SK-N-SH (cell line): ENCODE results near the gene RAB39A. TPM values are rescaled to one million over a fixed set of nuclear protein-coding genes. Genes with fewer than 3 reads are reported as not detected.

ENCODE experiments used
- CTCF ChIA-PET: fragments of 300-600, 350-600 bp; formaldehyde crosslinking; extraction: SDS; loops from one replicate; lab custom pipeline; 2021; lab: Yijun Ruan, JAX
- POLR2A ChIA-PET: fragments of 350-600 bp; sonication (Branson Sonifier 250); formaldehyde crosslinking; extraction: SDS; loops from one replicate; lab custom pipeline; 2020; ENCODE audit warnings: antibody characterized with exemption, inconsistent platforms; lab: Yijun Ruan, JAX
- DNase-seq: peaks from one replicate; pipeline ENCODE4 v3.0.0; 2012
- H2AFZ ChIP-seq: fragments of 200-600 bp; sonication (generic); 2 replicates; pipeline ENCODE4 v1.8.1; 2016; ENCODE audit warnings: antibody characterized with exemption, mild to moderate bottlenecking, low read depth
- H3F3A ChIP-seq: fragments of 200-600 bp; sonication (generic); replicated peaks from 2 replicates; pipeline ENCODE3; 2016; ENCODE audit warnings: antibody characterized with exemption, mild to moderate bottlenecking; ENCODE audit not compliant: insufficient read depth
- H3K27ac ChIP-seq, 2 experiments: fragments of 200-500 bp in 1 of 2; fragments of 200-600 bp in 1 of 2; sonication (Bioruptor generic) in 1 of 2; sonication (generic), shearing (Covaris generic) in 1 of 2; 2 replicates each; pipeline versions ENCODE4 v1.5.1 to v1.6.1; 2014 to 2016; ENCODE audit warnings: low read depth in 2 of 2, inconsistent platforms in 1 of 2, low read length in 1 of 2, mild to moderate bottlenecking in 1 of 2, mixed read lengths in 1 of 2
- H3K27me3 ChIP-seq: fragments of 200-600 bp; sonication (generic), shearing (Covaris generic); 2 replicates; pipeline ENCODE4 v1.6.1; 2016; ENCODE audit warnings: mixed run types; ENCODE audit not compliant: insufficient read depth
- H3K36me3 ChIP-seq, 2 experiments: fragments of 200-500 bp in 1 of 2; fragments of 200-600 bp in 1 of 2; sonication (Bioruptor generic) in 1 of 2; sonication (generic) in 1 of 2; replicated peaks in 1 of 2; 2 replicates each; pipeline versions ENCODE3 to v1.5.1; 2014 to 2016; ENCODE audit warnings: low read length in 1 of 2, mild to moderate bottlenecking in 1 of 2; ENCODE audit not compliant: insufficient read depth in 2 of 2, control insufficient read depth in 1 of 2
- H3K4me1 ChIP-seq, 2 experiments: fragments of 200-500 bp in 1 of 2; fragments of 200-600 bp in 1 of 2; sonication (Bioruptor generic) in 1 of 2; sonication (generic), shearing (Covaris generic) in 1 of 2; 2 replicates each; pipeline versions ENCODE4 v1.5.1 to v1.6.1; 2014 to 2016; ENCODE audit warnings: low read depth in 1 of 2, low read length in 1 of 2, mixed run types in 1 of 2; ENCODE audit not compliant: insufficient read depth in 2 of 2, control insufficient read depth in 1 of 2
- H3K4me2 ChIP-seq: fragments of 200-600 bp; sonication (generic), shearing (Covaris generic); 2 replicates; pipeline ENCODE4 v1.6.1; 2017; ENCODE audit warnings: mixed run types
- H3K4me3 ChIP-seq, 2 experiments: fragments of 200-500 bp in 1 of 2; fragments of 200-600 bp in 1 of 2; sonication (Bioruptor generic) in 1 of 2; sonication (generic), shearing (Covaris generic) in 1 of 2; 2 replicates each; pipeline versions ENCODE4 v1.5.1 to v1.8.1; 2014 to 2016; ENCODE audit warnings: low read depth in 2 of 2, inconsistent platforms in 1 of 2, low read length in 1 of 2, mild to moderate bottlenecking in 1 of 2, mixed read lengths in 1 of 2, moderate library complexity in 1 of 2
- H3K79me2 ChIP-seq: fragments of 200-600 bp; sonication (generic); 2 replicates; pipeline ENCODE4 v1.8.1; 2017; ENCODE audit warnings: mild to moderate bottlenecking; ENCODE audit not compliant: insufficient read depth
- H3K9ac ChIP-seq: fragments of 200-600 bp; sonication (generic); 2 replicates; pipeline ENCODE4 v1.6.1; 2017; ENCODE audit warnings: mixed run types
- H3K9me2 ChIP-seq: fragments of 200-600 bp; sonication (generic); 2 replicates; pipeline ENCODE4 v1.6.1; 2017; ENCODE audit warnings: mixed run types
- H3K9me3 ChIP-seq: fragments of 200-600 bp; sonication (generic); 2 replicates; pipeline ENCODE4 v1.6.1; 2017; ENCODE audit warnings: mixed run types, mild to moderate bottlenecking, moderate library complexity
- H4K20me1 ChIP-seq: fragments of 200-600 bp; sonication (generic); 2 replicates; pipeline ENCODE4 v1.6.1; 2017; ENCODE audit warnings: mild to moderate bottlenecking, mixed run types; ENCODE audit not compliant: insufficient read depth
- CHD2 ChIP-seq: fragments of 150-350 bp; IDR thresholded peaks from 2 replicates; pipeline ENCODE4 v1.6.1; 2018; ENCODE audit warnings: low read length; ENCODE audit not compliant: partially characterized antibody
- ELF1 ChIP-seq: IDR thresholded peaks from 2 replicates; pipeline ENCODE4 v1.4.0; 2012
- EP300 ChIP-seq, 2 experiments: IDR thresholded peaks; 2 replicates each; pipeline versions ENCODE4 v1.4.0 to v1.6.1; 2012; ENCODE audit warnings: borderline replicate concordance in 1 of 2, low read depth in 1 of 2, low read length in 1 of 2
- FOSL2 ChIP-seq: IDR thresholded peaks from 2 replicates; pipeline ENCODE4 v1.4.0; 2012; ENCODE audit warnings: low read depth, mild to moderate bottlenecking, moderate library complexity, borderline replicate concordance
- FOXJ3 ChIP-seq: sonication (generic); formaldehyde crosslinking; IDR thresholded peaks from 2 replicates; pipeline ENCODE4 v1.5.1; 2020; ENCODE audit warnings: mild to moderate bottlenecking, missing genetic modification reagents
- GABPA ChIP-seq: IDR thresholded peaks from 2 replicates; pipeline ENCODE4 v1.4.0; 2012; ENCODE audit warnings: low read depth, mild to moderate bottlenecking
- GATA2 ChIP-seq: sonication (generic); formaldehyde crosslinking; IDR thresholded peaks from 2 replicates; pipeline ENCODE4 v1.5.0; 2020; ENCODE audit warnings: mild to moderate bottlenecking, missing genetic modification reagents
- MEF2A ChIP-seq: IDR thresholded peaks from 2 replicates; pipeline ENCODE4 v1.4.0; 2012; ENCODE audit warnings: low read depth, borderline replicate concordance
- MXI1 ChIP-seq: IDR thresholded peaks from 2 replicates; pipeline ENCODE4 v1.6.1; 2012; ENCODE audit warnings: mild to moderate bottlenecking, low read depth, low read length, improper control_type of control experiment
- NFIC ChIP-seq: IDR thresholded peaks from 2 replicates; pipeline ENCODE4 v1.4.0; 2012; ENCODE audit warnings: borderline replicate concordance
- POLR2AphosphoS5 ChIP-seq: IDR thresholded peaks from 2 replicates; pipeline ENCODE4 v1.6.1; 2012; ENCODE audit warnings: low read depth, low read length
- RAD21 ChIP-seq: IDR thresholded peaks from 2 replicates; pipeline ENCODE4 v1.6.1; 2012; ENCODE audit warnings: mild to moderate bottlenecking, low read length
- SIN3A ChIP-seq: IDR thresholded peaks from 2 replicates; pipeline ENCODE4 v1.6.1; 2012; ENCODE audit warnings: low read depth, mild to moderate bottlenecking, low read length, moderate library complexity, borderline replicate concordance
- SMC3 ChIP-seq: IDR thresholded peaks from 2 replicates; pipeline ENCODE4 v1.6.1; 2012; ENCODE audit warnings: low read depth, low read length, improper control_type of control experiment
- TEAD4 ChIP-seq: IDR thresholded peaks from 2 replicates; pipeline ENCODE4 v1.4.0; 2012; ENCODE audit warnings: mild to moderate bottlenecking, borderline replicate concordance; ENCODE audit not compliant: insufficient read depth
- YY1 ChIP-seq: IDR thresholded peaks from 2 replicates; pipeline ENCODE4 v1.4.0; 2012; ENCODE audit warnings: low read depth, mild to moderate bottlenecking
- WGBS: methylation state at CpG from one replicate; pipeline ENCODE4 v1.1.6; 2017; ENCODE audit warnings: low lambda C conversion rate; 5-methylcytosine and 5-hydroxymethylcytosine counted together
- polyA plus RNA-seq, 3 experiments: library from polyadenylated mRNA; depleted of rRNA; stranded (reverse); fragments of >200 nt; gene quantifications; 2 replicates each; pipeline ENCODE4 v1.2.3, GENCODE V29; 2012
- TF ChIP-seq, protein P1 (sequence below): fragments of 200-600 bp; sonication (generic); IDR thresholded peaks from 2 replicates; pipeline ENCODE4 v1.6.1; 2017; ENCODE audit warnings: antibody characterized with exemption, mild to moderate bottlenecking, moderate library complexity
- TF ChIP-seq, protein P2 (sequence below): fragments of 150-350 bp; IDR thresholded peaks from 2 replicates; pipeline ENCODE4 v1.6.1; 2017; ENCODE audit warnings: antibody characterized with exemption, low read length, low read depth, borderline replicate concordance
- TF ChIP-seq, protein P3 (sequence below): IDR thresholded peaks from 2 replicates; pipeline ENCODE4 v1.4.0; 2012; ENCODE audit warnings: low read depth, borderline replicate concordance
- TF ChIP-seq, protein P4 (sequence below): IDR thresholded peaks from 2 replicates; pipeline ENCODE4 v1.6.1; 2012; ENCODE audit warnings: mild to moderate bottlenecking, low read depth, low read length, moderate library complexity
- TF ChIP-seq, protein P5 (sequence below): fragments of 150-350 bp; IDR thresholded peaks from 2 replicates; pipeline ENCODE4 v1.6.1; 2016; ENCODE audit warnings: mild to moderate bottlenecking, low read depth, low read length

RAB39A gene
- polyA plus RNA-seq, 1 of the 3 experiments (the other 2 are of a cell fraction): 0.18 TPM

DNA sequence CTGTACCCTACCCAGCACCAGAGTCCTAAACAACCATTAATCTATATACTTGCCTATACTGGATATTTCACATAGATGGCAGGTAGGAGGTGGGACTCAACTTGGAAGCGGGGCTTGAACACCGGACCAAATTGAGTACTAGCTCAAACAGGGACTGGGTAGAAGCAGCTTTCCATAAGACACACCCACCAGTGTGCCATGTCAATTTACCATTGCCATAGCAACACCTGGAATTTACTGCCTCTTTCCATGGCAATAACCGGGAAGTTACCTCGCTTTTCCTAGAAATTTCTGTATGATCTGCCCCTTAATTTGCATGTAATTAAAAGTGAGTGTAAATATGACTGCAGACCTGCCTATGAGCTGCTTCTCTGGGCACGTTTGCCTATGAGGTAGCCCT lies 41.8 kb downstream of the RAB39A start:
- Histone ChIP-seq H3K4me1 (no peaks in the 10 kb centered on the region), H3K9me3 (no peaks in the 10 kb centered on the region), H3K4me2 (no peak overlapping the region), H3K36me3 (no peaks in the 10 kb centered on the region), H3K27ac (no peak overlapping the region), H3K4me3 (no peak overlapping the region), H4K20me1 (no peaks in the 10 kb centered on the region), H3K79me2 (no peaks in the 10 kb centered on the region), H3K9ac (no peak overlapping the region), H3K27me3 (no peaks in the 10 kb centered on the region), H3F3A (no peaks in the 10 kb centered on the region), H3K9me2 (no peaks in the 10 kb centered on the region), H2AFZ (no peak overlapping the region)
- POLR2A ChIA-PET: no interaction called here
- DNase-seq: no peak
- CTCF ChIA-PET: interaction anchor here (0.8 kb wide), 1 partner anchor 25 kb away, joined by 3 read pairs; no protein-coding TSS in a partner anchor
- TF ChIP-seq TEAD4 (no peak), CHD2 (no peak), YY1 (no peak)
- WGBS: 79% methylated on average over 5 of the region's 5 CpGs

DNA sequence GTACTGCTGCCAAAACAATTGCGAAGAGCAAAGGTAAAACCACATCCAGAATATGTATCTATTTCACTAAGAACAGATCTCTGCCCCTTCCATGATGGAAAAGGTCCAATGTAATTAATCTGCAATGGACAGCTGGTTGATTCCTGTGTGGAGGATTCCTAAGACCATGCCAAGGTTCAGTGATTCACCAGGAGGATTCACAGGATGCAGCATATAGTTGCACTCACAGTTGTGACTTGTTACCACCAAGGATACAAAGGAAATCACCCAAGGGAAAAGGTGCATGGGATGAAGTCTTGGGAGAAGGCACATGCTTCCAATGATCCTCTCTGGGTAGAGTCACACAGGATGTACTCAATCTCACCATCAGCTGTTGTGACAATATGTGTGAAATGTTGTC lies 45.4 kb downstream of the RAB39A start:
- Histone ChIP-seq H4K20me1 (no peaks in the 10 kb centered on the region), H3K9ac (no peak overlapping the region), H3K4me1 (no peaks in the 10 kb centered on the region), H3K4me2 (no peak overlapping the region), H2AFZ (no peak overlapping the region), H3F3A (no peaks in the 10 kb centered on the region), H3K9me2 (no peaks in the 10 kb centered on the region), H3K27me3 (no peaks in the 10 kb centered on the region), H3K27ac (no peak overlapping the region), H3K79me2 (no peaks in the 10 kb centered on the region), H3K4me3 (no peak overlapping the region), H3K9me3 (no peaks in the 10 kb centered on the region), H3K36me3 (no peaks in the 10 kb centered on the region)
- CTCF ChIA-PET: interaction anchor here (0.7 kb wide), 1 partner anchor 19 kb away, joined by 3 read pairs; no protein-coding TSS in a partner anchor
- TF ChIP-seq, protein P1, sequence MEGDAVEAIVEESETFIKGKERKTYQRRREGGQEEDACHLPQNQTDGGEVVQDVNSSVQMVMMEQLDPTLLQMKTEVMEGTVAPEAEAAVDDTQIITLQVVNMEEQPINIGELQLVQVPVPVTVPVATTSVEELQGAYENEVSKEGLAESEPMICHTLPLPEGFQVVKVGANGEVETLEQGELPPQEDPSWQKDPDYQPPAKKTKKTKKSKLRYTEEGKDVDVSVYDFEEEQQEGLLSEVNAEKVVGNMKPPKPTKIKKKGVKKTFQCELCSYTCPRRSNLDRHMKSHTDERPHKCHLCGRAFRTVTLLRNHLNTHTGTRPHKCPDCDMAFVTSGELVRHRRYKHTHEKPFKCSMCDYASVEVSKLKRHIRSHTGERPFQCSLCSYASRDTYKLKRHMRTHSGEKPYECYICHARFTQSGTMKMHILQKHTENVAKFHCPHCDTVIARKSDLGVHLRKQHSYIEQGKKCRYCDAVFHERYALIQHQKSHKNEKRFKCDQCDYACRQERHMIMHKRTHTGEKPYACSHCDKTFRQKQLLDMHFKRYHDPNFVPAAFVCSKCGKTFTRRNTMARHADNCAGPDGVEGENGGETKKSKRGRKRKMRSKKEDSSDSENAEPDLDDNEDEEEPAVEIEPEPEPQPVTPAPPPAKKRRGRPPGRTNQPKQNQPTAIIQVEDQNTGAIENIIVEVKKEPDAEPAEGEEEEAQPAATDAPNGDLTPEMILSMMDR: no peak
- TF ChIP-seq GATA2 (no peak), MXI1 (no peak), SIN3A (no peak), SMC3 (no peak), POLR2AphosphoS5 (no peak), ELF1 (no peak), GABPA (no peak), MEF2A (no peak), EP300 (IDR thresholded peaks at IDR 0.05; ENCODE audit: borderline replicate concordance in 1 of 2, low read depth in 1 of 2, low read length in 1 of 2) (no peak), RAD21 (no peak), YY1 (no peak), NFIC (no peak), FOXJ3 (CRISPR knock-in tag) (no peak), FOSL2 (no peak)
- TF ChIP-seq, protein P2, sequence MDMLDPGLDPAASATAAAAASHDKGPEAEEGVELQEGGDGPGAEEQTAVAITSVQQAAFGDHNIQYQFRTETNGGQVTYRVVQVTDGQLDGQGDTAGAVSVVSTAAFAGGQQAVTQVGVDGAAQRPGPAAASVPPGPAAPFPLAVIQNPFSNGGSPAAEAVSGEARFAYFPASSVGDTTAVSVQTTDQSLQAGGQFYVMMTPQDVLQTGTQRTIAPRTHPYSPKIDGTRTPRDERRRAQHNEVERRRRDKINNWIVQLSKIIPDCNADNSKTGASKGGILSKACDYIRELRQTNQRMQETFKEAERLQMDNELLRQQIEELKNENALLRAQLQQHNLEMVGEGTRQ: no peak
- TF ChIP-seq, protein P3, sequence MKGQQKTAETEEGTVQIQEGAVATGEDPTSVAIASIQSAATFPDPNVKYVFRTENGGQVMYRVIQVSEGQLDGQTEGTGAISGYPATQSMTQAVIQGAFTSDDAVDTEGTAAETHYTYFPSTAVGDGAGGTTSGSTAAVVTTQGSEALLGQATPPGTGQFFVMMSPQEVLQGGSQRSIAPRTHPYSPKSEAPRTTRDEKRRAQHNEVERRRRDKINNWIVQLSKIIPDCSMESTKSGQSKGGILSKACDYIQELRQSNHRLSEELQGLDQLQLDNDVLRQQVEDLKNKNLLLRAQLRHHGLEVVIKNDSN: no peak
- TF ChIP-seq, protein P4, sequence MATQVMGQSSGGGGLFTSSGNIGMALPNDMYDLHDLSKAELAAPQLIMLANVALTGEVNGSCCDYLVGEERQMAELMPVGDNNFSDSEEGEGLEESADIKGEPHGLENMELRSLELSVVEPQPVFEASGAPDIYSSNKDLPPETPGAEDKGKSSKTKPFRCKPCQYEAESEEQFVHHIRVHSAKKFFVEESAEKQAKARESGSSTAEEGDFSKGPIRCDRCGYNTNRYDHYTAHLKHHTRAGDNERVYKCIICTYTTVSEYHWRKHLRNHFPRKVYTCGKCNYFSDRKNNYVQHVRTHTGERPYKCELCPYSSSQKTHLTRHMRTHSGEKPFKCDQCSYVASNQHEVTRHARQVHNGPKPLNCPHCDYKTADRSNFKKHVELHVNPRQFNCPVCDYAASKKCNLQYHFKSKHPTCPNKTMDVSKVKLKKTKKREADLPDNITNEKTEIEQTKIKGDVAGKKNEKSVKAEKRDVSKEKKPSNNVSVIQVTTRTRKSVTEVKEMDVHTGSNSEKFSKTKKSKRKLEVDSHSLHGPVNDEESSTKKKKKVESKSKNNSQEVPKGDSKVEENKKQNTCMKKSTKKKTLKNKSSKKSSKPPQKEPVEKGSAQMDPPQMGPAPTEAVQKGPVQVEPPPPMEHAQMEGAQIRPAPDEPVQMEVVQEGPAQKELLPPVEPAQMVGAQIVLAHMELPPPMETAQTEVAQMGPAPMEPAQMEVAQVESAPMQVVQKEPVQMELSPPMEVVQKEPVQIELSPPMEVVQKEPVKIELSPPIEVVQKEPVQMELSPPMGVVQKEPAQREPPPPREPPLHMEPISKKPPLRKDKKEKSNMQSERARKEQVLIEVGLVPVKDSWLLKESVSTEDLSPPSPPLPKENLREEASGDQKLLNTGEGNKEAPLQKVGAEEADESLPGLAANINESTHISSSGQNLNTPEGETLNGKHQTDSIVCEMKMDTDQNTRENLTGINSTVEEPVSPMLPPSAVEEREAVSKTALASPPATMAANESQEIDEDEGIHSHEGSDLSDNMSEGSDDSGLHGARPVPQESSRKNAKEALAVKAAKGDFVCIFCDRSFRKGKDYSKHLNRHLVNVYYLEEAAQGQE: no peak
- TF ChIP-seq, protein P5, sequence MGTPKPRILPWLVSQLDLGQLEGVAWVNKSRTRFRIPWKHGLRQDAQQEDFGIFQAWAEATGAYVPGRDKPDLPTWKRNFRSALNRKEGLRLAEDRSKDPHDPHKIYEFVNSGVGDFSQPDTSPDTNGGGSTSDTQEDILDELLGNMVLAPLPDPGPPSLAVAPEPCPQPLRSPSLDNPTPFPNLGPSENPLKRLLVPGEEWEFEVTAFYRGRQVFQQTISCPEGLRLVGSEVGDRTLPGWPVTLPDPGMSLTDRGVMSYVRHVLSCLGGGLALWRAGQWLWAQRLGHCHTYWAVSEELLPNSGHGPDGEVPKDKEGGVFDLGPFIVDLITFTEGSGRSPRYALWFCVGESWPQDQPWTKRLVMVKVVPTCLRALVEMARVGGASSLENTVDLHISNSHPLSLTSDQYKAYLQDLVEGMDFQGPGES: no peak
- 69% methylated on average over 1 of the region's 1 CpG for WGBS
- no peak for DNase-seq
- POLR2A ChIA-PET: no interaction called here
